ENCODE results near the gene OLIG1. TPM values are rescaled to one million over a fixed set of nuclear protein-coding genes. Genes with fewer than 3 reads are reported as not detected.

OLIG1 gene
- polyA plus RNA-seq, 1 of the 3 experiments (the other 2 are of a cell fraction), result not detected

GRCh38 chr21:33030633-33031032 is 39.3 kb upstream of the OLIG1 start:
- H3K36me3 ChIP-seq (replicated peaks in 1 of 2; ENCODE audit: control insufficient read depth in 1 of 2, insufficient read depth in 2 of 2, low read length in 1 of 2), result no peaks in the 10 kb centered on the region
- WGBS (ENCODE audit: low lambda C conversion rate), result 6% methylated on average over 4 of the region's 6 CpGs
- CTCF ChIA-PET, result no interaction called here
- no peaks in the 10 kb centered on the region for H3K9me2 ChIP-seq
- H2AFZ ChIP-seq (ENCODE audit: low read depth), result no peak overlapping the region
- H3K9ac ChIP-seq, result no peak overlapping the region
- H3K4me3 ChIP-seq (ENCODE audit: low read depth in 2 of 2, low read length in 1 of 2), result no peak overlapping the region
- peaks cover 87% of the 10 kb centered on the region for H3K27me3 ChIP-seq (ENCODE audit: insufficient read depth)
- H3K27ac ChIP-seq (ENCODE audit: low read depth in 2 of 2, low read length in 1 of 2), result no peak overlapping the region
- no peaks in the 10 kb centered on the region for H3K79me2 ChIP-seq (ENCODE audit: insufficient read depth)
- no peak for TF ChIP-seq SMC3 (IDR thresholded peaks at IDR 0.05; ENCODE audit: low read depth, low read length)
- no peak for TF ChIP-seq NRF1 (IDR thresholded peaks at IDR 0.05; ENCODE audit: low read depth, low read length)
- TF ChIP-seq CTCF (IDR thresholded peaks at IDR 0.05), result no peak
- TF ChIP-seq NFIC (IDR thresholded peaks at IDR 0.05; ENCODE audit: borderline replicate concordance), result no peak
- no peak for TF ChIP-seq MXI1 (IDR thresholded peaks at IDR 0.05; ENCODE audit: low read depth, low read length)
- H3K9me3 ChIP-seq, result no peaks in the 10 kb centered on the region
- H3F3A ChIP-seq (replicated peaks; ENCODE audit: insufficient read depth), result no peaks in the 10 kb centered on the region
- H3K4me1 ChIP-seq (ENCODE audit: control insufficient read depth in 1 of 2, insufficient read depth in 2 of 2, low read depth in 1 of 2, low read length in 1 of 2), result no peaks in the 10 kb centered on the region
- H4K20me1 ChIP-seq (ENCODE audit: insufficient read depth), result no peaks in the 10 kb centered on the region
- POLR2A ChIA-PET, result no interaction called here
- no peak for DNase-seq
- no peak overlapping the region for H3K4me2 ChIP-seq

- no peaks in the 10 kb centered on the region for H3K36me3 ChIP-seq (replicated peaks in 1 of 2; ENCODE audit: control insufficient read depth in 1 of 2, insufficient read depth in 2 of 2, low read length in 1 of 2)
- no peak overlapping the region for H3K9ac ChIP-seq
- H3K9me2 ChIP-seq, result no peaks in the 10 kb centered on the region
- H4K20me1 ChIP-seq (ENCODE audit: insufficient read depth), result no peaks in the 10 kb centered on the region
- no peaks in the 10 kb centered on the region for H3K9me3 ChIP-seq
- H2AFZ ChIP-seq (ENCODE audit: low read depth), result no peak overlapping the region
- no peak for DNase-seq
- no peak for TF ChIP-seq ELF1 (IDR thresholded peaks at IDR 0.05)
- TF ChIP-seq GATA2 (CRISPR knock-in tag; IDR thresholded peaks at IDR 0.05), result no peak
- no peak for TF ChIP-seq JUND (IDR thresholded peaks at IDR 0.05)
- no peak for TF ChIP-seq RCOR1 (IDR thresholded peaks at IDR 0.05; ENCODE audit: low read length)
- no peak for TF ChIP-seq SMC3 (IDR thresholded peaks at IDR 0.05; ENCODE audit: low read depth, low read length)
- no peak for TF ChIP-seq EZH2phosphoT487 (IDR thresholded peaks at IDR 0.05; ENCODE audit: borderline replicate concordance, low read depth)
- no peak for TF ChIP-seq NFIC (IDR thresholded peaks at IDR 0.05; ENCODE audit: borderline replicate concordance)
- no peak for TF ChIP-seq EP300 (IDR thresholded peaks at IDR 0.05; ENCODE audit: borderline replicate concordance in 1 of 2, low read depth in 1 of 2, low read length in 1 of 2)
- TF ChIP-seq ZBTB33 (IDR thresholded peaks at IDR 0.05; ENCODE audit: borderline replicate concordance, low read depth), result no peak
- no peak for TF ChIP-seq FOXM1 (IDR thresholded peaks at IDR 0.05; ENCODE audit: low read depth)
- no peak for TF ChIP-seq GABPA (IDR thresholded peaks at IDR 0.05; ENCODE audit: low read depth)
- TF ChIP-seq REST (IDR thresholded peaks at IDR 0.05; ENCODE audit: low read depth, low read length), result no peak
- no peak for TF ChIP-seq RXRA (IDR thresholded peaks at IDR 0.05; ENCODE audit: borderline replicate concordance, low read depth)
- H3K4me2 ChIP-seq, result no peak overlapping the region
- WGBS (ENCODE audit: low lambda C conversion rate), result 5% methylated on average over 10 of the region's 10 CpGs
- no peak overlapping the region for H3K4me3 ChIP-seq (ENCODE audit: low read depth in 2 of 2, low read length in 1 of 2)
- no peaks in the 10 kb centered on the region for H3F3A ChIP-seq (replicated peaks; ENCODE audit: insufficient read depth)
- peaks cover 80% of the 10 kb centered on the region for H3K27me3 ChIP-seq (ENCODE audit: insufficient read depth)
- H3K79me2 ChIP-seq (ENCODE audit: insufficient read depth), result no peaks in the 10 kb centered on the region
- no peak overlapping the region for H3K27ac ChIP-seq (ENCODE audit: low read depth in 2 of 2, low read length in 1 of 2)
- POLR2A ChIA-PET, result no interaction called here
- H3K4me1 ChIP-seq (ENCODE audit: control insufficient read depth in 1 of 2, insufficient read depth in 2 of 2, low read depth in 1 of 2, low read length in 1 of 2), result peaks cover 0 to 4% of the 10 kb centered on the region in 2 experiments; a peak in 2 of 4 replicates
- CTCF ChIA-PET, result no interaction called here
Measured at GRCh38 chr21:33031152-33031911, 38.6 kb upstream of the OLIG1 start.

Data from SK-N-SH (cell line).